ENCODE measurements around the gene TTLL9.

Gene TTLL9

GRCh38 chr20:31857861-31858759 is 12.3 kb upstream of the TTLL9 start:
- no peak for DNase-seq (ENCODE audit: low read depth in 1 of 2, low spot score in 1 of 2)

- DNase-seq (ENCODE audit: low read depth in 1 of 2, low spot score in 1 of 2), result no peak
Measured at GRCh38 chr20:31858760-31859083, 11.7 kb upstream of the TTLL9 start.

DNA sequence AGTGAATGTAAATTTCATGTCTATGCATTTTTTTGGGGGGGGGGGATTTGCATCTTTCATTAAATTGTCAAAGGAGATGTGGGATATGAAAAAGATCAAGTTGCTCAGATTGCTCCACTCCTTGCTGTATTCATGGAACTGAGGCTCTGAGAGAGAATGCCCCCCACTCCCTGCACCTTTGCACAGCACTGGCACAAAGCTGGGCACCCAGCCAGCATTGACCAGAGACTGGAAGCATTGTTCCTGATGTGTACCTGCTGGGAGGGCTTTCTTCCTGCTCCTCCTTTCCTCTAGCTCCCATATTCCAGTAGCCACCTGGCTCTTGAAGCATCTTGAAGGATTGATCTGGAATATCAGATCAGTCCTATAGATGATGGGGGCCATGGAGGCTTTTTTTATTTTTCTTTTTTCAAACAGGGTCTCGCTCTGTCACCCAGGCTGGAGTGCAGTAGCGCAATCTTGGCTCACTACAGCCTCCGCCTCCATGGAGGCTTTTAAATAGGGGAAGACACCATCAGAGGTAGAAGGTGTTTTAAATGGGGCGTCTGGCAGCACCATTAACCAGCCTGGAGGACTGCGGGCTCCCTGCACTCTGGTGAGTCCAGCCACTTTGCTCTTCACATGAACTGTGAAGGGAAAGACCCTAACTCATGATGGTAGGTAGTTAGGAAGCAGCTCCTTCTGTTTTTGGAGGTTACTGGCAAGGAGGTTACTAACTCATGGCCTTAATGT is 11.0 kb upstream of the TTLL9 start:
- DNase-seq (ENCODE audit: low read depth in 1 of 2, low spot score in 1 of 2), result no peak

DNA sequence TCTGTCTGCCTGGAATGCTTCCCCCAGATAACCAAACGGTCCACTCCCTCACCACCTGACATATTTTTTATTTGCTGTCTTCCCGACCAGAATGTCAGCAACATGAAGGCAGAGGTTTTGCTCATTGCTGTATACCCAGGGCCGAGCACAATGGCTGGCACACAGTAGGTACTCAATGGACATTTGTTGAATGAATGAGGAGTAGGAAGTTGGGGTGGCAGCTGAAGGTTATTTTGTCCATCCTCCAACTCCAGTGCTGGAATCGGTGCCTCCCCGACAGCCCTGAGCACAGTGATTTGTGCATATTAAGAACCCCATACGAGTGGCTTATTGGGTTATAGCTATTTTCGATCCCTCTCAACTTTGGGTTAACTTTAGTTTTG is 10.4 kb upstream of the TTLL9 start:
- DNase-seq (ENCODE audit: low read depth in 1 of 2, low spot score in 1 of 2), result no peak

DNA sequence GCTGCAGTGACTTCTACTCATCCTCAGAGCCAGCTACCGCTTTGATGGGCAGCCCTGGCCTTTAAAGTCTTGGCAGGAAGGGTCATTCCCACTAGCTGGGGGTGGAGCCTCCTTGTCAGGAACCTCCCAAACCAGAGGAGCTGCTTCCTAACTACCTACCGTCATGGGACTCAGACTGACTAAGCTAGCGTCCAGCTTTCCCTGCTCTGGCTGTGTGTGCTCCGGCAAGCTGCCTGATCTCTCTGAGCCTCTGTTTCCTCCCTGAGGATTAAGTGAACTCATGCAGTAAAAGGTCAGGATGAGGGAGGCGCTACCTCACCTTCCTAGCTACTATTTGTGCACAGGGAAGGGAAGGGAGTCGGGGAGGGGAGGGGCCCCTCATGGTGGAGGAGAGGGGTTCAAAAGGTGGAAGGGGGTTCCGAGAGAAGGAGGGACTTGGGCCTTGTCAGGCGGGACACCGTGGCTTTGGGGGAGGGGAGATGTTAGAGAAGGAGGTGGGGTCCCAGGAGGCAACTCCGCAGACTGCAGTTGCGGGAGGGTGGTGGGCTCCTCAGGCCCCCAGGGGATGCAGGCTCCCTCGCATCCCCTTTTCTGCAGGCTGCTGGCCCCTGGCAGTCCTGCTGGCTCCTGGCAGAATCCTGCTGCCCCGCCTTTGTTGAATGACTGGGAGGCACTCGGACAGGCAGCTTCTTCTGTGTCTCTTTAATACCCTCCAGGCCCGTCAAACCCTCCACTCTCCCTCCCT is 9.9 kb upstream of the TTLL9 start:
- DNase-seq (ENCODE audit: low read depth in 1 of 2, low spot score in 1 of 2), result no peak

- DNase-seq (ENCODE audit: low read depth in 1 of 2, low spot score in 1 of 2), result no peak
Measured at GRCh38 chr20:31861135-31861384, 9.4 kb upstream of the TTLL9 start.

- peak; percentile 33 to 47 for DNase-seq (ENCODE audit: low read depth in 1 of 2, low spot score in 1 of 2)
Measured at GRCh38 chr20:31861385-31862156, 8.9 kb upstream of the TTLL9 start.

GRCh38 chr20:31862157-31862470 is 8.3 kb upstream of the TTLL9 start:
- no peak for DNase-seq (ENCODE audit: low read depth in 1 of 2, low spot score in 1 of 2)

DNA sequence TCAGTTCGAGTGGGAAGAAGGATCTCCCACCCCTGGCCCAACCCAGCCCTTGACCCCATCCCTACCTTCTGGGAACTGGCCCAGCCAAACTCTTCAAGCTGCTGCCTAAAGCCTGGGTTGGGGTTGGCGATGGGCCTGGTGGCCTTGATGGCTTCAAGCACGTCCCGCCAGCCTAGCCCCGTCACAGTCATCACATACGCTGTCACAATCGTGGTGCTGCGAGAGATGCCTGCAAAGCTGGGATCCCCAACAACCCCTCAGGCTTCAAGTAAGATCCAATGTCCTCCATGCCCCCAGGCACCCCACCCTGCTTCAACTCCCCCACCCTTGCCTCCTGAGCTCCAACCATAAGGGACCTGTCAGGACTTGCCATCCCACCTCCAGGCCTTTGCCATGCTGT is 7.9 kb upstream of the TTLL9 start:
- no peak for DNase-seq (ENCODE audit: low read depth in 1 of 2, low spot score in 1 of 2)

GRCh38 chr20:31863296-31864085 is 6.9 kb upstream of the TTLL9 start:
- no peak for DNase-seq (ENCODE audit: low read depth in 1 of 2, low spot score in 1 of 2)

- no peak for DNase-seq (ENCODE audit: low read depth in 1 of 2, low spot score in 1 of 2)
Measured at GRCh38 chr20:31864521-31865400, 5.7 kb upstream of the TTLL9 start.

- DNase-seq (ENCODE audit: low read depth in 1 of 2, low spot score in 1 of 2), result no peak
Measured at GRCh38 chr20:31866221-31866620, 4.2 kb upstream of the TTLL9 start.

DNA sequence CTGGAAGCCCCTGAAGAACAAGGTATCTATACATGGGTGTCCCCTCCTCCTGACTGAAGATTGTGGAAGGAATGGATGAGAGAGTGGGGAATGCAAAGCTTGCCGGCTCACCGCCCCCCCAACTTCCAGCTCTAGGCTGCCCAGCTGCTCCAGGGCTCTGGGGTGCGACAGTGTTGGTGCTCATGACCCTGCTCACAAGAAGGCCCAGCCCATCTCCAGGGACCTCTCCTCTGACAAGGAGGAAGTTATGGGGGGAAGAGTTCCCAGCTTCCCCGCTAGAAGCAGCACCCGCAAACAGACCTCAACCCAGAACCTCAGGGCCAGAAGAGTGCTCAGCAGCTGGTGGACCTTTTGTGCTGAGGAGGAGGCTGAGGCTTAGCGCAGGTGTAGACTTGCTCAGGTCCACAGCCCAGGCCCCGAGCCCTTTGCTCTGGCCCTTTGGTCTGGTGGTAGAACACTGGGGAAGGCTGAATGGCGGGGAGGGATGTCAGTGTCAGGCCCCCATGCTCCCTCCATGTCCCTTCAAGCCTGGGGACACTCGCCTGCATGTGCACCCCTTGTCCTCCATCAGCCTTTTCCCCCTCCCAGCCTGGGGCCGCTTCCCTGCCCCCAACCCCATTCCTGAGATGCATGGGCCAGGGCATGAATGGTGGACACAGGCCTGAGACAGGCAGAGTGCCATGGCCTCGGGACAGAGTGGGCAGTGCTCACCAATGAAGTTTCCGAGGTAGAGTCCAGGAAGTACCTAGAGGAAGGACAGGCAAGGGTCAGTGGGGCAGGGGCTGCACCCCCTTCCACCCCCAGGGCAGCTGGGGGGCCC is 1.4 kb upstream of the TTLL9 start:
- no peak for DNase-seq (ENCODE audit: low read depth in 1 of 2, low spot score in 1 of 2)

DNA sequence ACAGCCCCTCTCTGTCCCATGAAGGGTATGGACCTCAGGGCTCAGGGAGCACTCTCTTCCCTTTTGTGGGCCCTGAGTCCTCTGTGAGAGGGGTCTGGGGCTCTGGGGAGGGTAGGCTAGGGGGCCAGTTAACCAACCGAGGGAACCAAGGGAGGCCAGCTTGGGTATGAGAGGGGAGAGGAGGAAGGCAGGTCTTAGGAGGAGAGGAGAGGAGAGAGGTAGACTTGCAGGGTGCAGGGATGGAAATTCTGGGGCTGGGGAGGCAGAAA is 827 bp upstream of the TTLL9 start:
- no peak for DNase-seq (ENCODE audit: low read depth in 1 of 2, low spot score in 1 of 2)

- no peak for DNase-seq (ENCODE audit: low read depth in 1 of 2, low spot score in 1 of 2)
Measured at GRCh38 chr20:31870726-31871617, 538 bp downstream of the TTLL9 start.

GRCh38 chr20:31871618-31871954 is 1.2 kb downstream of the TTLL9 start:
- DNase-seq (ENCODE audit: low read depth in 1 of 2, low spot score in 1 of 2), result no peak

DNA sequence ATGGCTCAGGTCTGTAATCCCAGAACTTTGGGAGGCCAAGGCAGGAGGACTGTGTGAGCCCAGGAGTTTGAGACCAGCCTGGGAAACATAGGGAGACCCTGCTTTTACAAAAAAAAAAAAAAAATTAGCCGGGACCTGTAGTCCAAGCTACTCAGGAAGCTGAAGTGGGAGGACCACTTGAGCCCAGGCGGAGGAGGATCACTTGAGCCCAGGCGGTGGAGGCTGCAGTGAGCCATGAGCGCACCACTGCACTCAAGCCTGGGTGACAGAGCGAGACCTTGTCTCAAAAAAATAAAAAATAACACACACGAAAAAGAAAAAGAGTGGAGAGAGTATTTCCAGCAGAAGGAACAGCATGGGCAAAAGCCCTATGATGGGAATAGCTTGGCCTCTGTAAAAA is 2.0 kb downstream of the TTLL9 start:
- no peak for DNase-seq (ENCODE audit: low read depth in 1 of 2, low spot score in 1 of 2)

DNA sequence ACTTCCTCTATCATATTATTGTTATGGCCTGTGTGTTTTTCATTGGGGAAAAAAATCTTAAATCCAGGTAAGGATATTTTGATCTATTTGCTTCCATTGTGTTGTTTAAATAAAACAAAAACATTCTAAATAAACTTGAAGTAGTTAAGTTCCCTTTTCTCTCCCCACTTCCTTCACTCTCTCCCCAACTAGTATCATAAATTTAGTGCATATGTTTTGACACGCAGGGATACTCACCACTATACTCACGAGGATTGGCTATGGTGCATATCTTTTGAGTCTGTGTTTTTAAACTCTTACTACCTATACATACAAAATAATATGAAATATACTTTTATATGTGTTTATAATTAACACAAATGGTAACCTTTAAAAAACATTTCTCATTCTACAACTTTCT is 5.2 kb downstream of the TTLL9 start:
- DNase-seq (ENCODE audit: low read depth in 1 of 2, low spot score in 1 of 2), result no peak

Data from stimulated activated CD4-positive, alpha-beta T cell treated with anti-CD3 and anti-CD28 coated beads, Interleukin-15, amount 100 ng/mL, for 1 hour (primary cell).